Memory B cell (primary cell): ENCODE measurements around the gene CCDC40.

Experiments
- ATAC-seq: fragments of 150-1000 bp; cut with Tn5 transposase; 2 replicates; pipeline ENCODE4 v1.10.0; 2021; ENCODE audit warnings: low read depth, mild to moderate bottlenecking, moderate library complexity
- DNase-seq, 2 donors: peaks; one replicate each; pipeline ENCODE4 v3.0.0; 2022; ENCODE audit warnings: low spot score in 2 of 2
- H3K27ac Mint-ChIP-seq: one replicate; pipeline ENCODE4 v1.8.0; 2022; ENCODE audit warnings: mild to moderate bottlenecking, moderate library complexity, mixed read lengths
- H3K27me3 Mint-ChIP-seq: one replicate; pipeline ENCODE4 v1.8.0; 2022; ENCODE audit warnings: mixed read lengths
- H3K36me3 Mint-ChIP-seq: one replicate; pipeline ENCODE4 v1.8.0; 2022; ENCODE audit warnings: mild to moderate bottlenecking, mixed read lengths
- H3K4me1 Mint-ChIP-seq: one replicate; pipeline ENCODE4 v1.8.0; 2022; ENCODE audit warnings: mixed read lengths
- H3K4me3 Mint-ChIP-seq: one replicate; pipeline ENCODE4 v1.8.0; 2022; ENCODE audit warnings: mild to moderate bottlenecking, moderate library complexity, mixed read lengths
- H3K9me3 Mint-ChIP-seq: one replicate; pipeline ENCODE4 v1.8.0; 2022; ENCODE audit warnings: mixed read lengths

The CCDC40 gene

GRCh38 chr17:80006811-80007752, 29.4 kb upstream of the CCDC40 start:
- Mint-ChIP-seq H3K27me3 (peaks cover 1% of the 10 kb centered on the region), H3K36me3 (no peaks in the 10 kb centered on the region), H3K27ac (no peak overlapping the region), H3K4me3 (no peak overlapping the region), H3K4me1 (peaks cover 4% of the 10 kb centered on the region), H3K9me3 (no peaks in the 10 kb centered on the region)
- DNase-seq (no peak), ATAC-seq (no peak)

GRCh38 chr17:80007939-80008338, 28.5 kb upstream of the CCDC40 start:
- Mint-ChIP-seq H3K4me1 (peaks cover 4% of the 10 kb centered on the region), H3K36me3 (no peaks in the 10 kb centered on the region), H3K27ac (no peak overlapping the region), H3K4me3 (no peak overlapping the region), H3K9me3 (no peaks in the 10 kb centered on the region), H3K27me3 (peaks cover 1% of the 10 kb centered on the region)
- ATAC-seq (no peak), DNase-seq (no peak)

- Mint-ChIP-seq H3K27me3 (peaks cover 1% of the 10 kb centered on the region), H3K27ac (no peak overlapping the region), H3K4me1 (peaks cover 4% of the 10 kb centered on the region), H3K4me3 (no peak overlapping the region), H3K9me3 (no peaks in the 10 kb centered on the region), H3K36me3 (no peaks in the 10 kb centered on the region)
- DNase-seq (peak; percentile 73 to 79), ATAC-seq (peak; percentile 85)
Measured at GRCh38 chr17:80008383-80008840, 28.0 kb upstream of the CCDC40 start.

- no peak overlapping the region for H3K27ac Mint-ChIP-seq
- H3K27me3 Mint-ChIP-seq = peaks cover 1% of the 10 kb centered on the region
- ATAC-seq (no peak), DNase-seq (no peak)
- peaks cover 4% of the 10 kb centered on the region for H3K4me1 Mint-ChIP-seq
- H3K36me3 Mint-ChIP-seq = no peaks in the 10 kb centered on the region
- H3K4me3 Mint-ChIP-seq = no peak overlapping the region
- no peaks in the 10 kb centered on the region for H3K9me3 Mint-ChIP-seq
Measured at GRCh38 chr17:80008848-80009247, 27.6 kb upstream of the CCDC40 start.

GRCh38 chr17:80009391-80010282, 26.8 kb upstream of the CCDC40 start:
- peaks cover 3% of the 10 kb centered on the region for H3K9me3 Mint-ChIP-seq
- DNase-seq (no peak), ATAC-seq (no peak)

GRCh38 chr17:80010283-80010858, 26.1 kb upstream of the CCDC40 start:
- no peak overlapping the region for H3K27ac Mint-ChIP-seq
- peaks cover 3% of the 10 kb centered on the region for H3K9me3 Mint-ChIP-seq
- no peak for ATAC-seq
- H3K4me3 Mint-ChIP-seq = no peak overlapping the region
- H3K27me3 Mint-ChIP-seq = peaks cover 3% of the 10 kb centered on the region
- H3K4me1 Mint-ChIP-seq = peaks cover 4% of the 10 kb centered on the region
- DNase-seq = no peak
- H3K36me3 Mint-ChIP-seq = no peaks in the 10 kb centered on the region

More at GRCh38 chr17:80009391-80010282, 26.8 kb upstream of the CCDC40 start:
- H3K4me1 Mint-ChIP-seq = peaks cover 4% of the 10 kb centered on the region
- H3K27ac Mint-ChIP-seq = no peak overlapping the region
- H3K27me3 Mint-ChIP-seq = peaks cover 1% of the 10 kb centered on the region
- no peak overlapping the region for H3K4me3 Mint-ChIP-seq
- H3K36me3 Mint-ChIP-seq = no peaks in the 10 kb centered on the region

- ATAC-seq (no peak), DNase-seq (no peak)
- no peaks in the 10 kb centered on the region for H3K4me1 Mint-ChIP-seq
- H3K36me3 Mint-ChIP-seq = no peaks in the 10 kb centered on the region
- no peak overlapping the region for H3K4me3 Mint-ChIP-seq
- H3K9me3 Mint-ChIP-seq = peaks cover 3% of the 10 kb centered on the region
- peaks cover 2% of the 10 kb centered on the region for H3K27me3 Mint-ChIP-seq
- no peak overlapping the region for H3K27ac Mint-ChIP-seq
Measured at GRCh38 chr17:80011989-80012555, 24.4 kb upstream of the CCDC40 start.

- Mint-ChIP-seq H3K9me3 (peaks cover 3% of the 10 kb centered on the region), H3K27ac (no peak overlapping the region), H3K36me3 (no peaks in the 10 kb centered on the region), H3K4me1 (no peaks in the 10 kb centered on the region), H3K4me3 (no peak overlapping the region), H3K27me3 (peaks cover 2% of the 10 kb centered on the region)
- ATAC-seq (no peak), DNase-seq (no peak)
Measured at GRCh38 chr17:80012765-80013741, 23.4 kb upstream of the CCDC40 start.

GRCh38 chr17:80017226-80018010, 19.0 kb upstream of the CCDC40 start:
- peaks cover 2% of the 10 kb centered on the region for H3K27me3 Mint-ChIP-seq
- no peak overlapping the region for H3K4me3 Mint-ChIP-seq
- ATAC-seq (no peak), DNase-seq (no peak)
- H3K9me3 Mint-ChIP-seq = peaks cover 5% of the 10 kb centered on the region
- no peak overlapping the region for H3K27ac Mint-ChIP-seq
- H3K36me3 Mint-ChIP-seq = no peaks in the 10 kb centered on the region
- no peaks in the 10 kb centered on the region for H3K4me1 Mint-ChIP-seq

- ATAC-seq = no peak
- H3K27ac Mint-ChIP-seq = no peak overlapping the region
- H3K9me3 Mint-ChIP-seq = peaks cover 5% of the 10 kb centered on the region
- no peaks in the 10 kb centered on the region for H3K4me1 Mint-ChIP-seq
- no peaks in the 10 kb centered on the region for H3K36me3 Mint-ChIP-seq
- peaks cover 2% of the 10 kb centered on the region for H3K27me3 Mint-ChIP-seq
- no peak for DNase-seq
- no peak overlapping the region for H3K4me3 Mint-ChIP-seq
Measured at GRCh38 chr17:80018917-80019651, 17.4 kb upstream of the CCDC40 start.

GRCh38 chr17:80021600-80021999, 14.8 kb upstream of the CCDC40 start:
- DNase-seq (no peak), ATAC-seq (no peak)
- no peak overlapping the region for H3K27ac Mint-ChIP-seq
- H3K27me3 Mint-ChIP-seq = no peaks in the 10 kb centered on the region
- H3K4me3 Mint-ChIP-seq = no peak overlapping the region
- no peaks in the 10 kb centered on the region for H3K4me1 Mint-ChIP-seq
- peaks cover 2% of the 10 kb centered on the region for H3K9me3 Mint-ChIP-seq
- H3K36me3 Mint-ChIP-seq = no peaks in the 10 kb centered on the region
